Prostate gland (tissue), 2 donors: ENCODE measurements around the gene AP1S1.

ENCODE experiments used
- CTCF ChIP-seq, 4 experiments: fragments of 200-600 bp in 2 of 4; fragments of 450-650 bp in 2 of 4; sonication (generic) in 2 of 4; IDR thresholded peaks; 1 replicate in 3 of 4; 2 replicates in 1 of 4; pipeline ENCODE4 v1.5.1; 2016 to 2019; ENCODE audit warnings: antibody characterized with exemption in 4 of 4, mild to moderate bottlenecking in 2 of 4, moderate library complexity in 2 of 4
- POLR2A ChIP-seq: fragments of 450-650 bp; IDR thresholded peaks from one replicate; pipeline ENCODE4 v1.6.1; 2016; ENCODE audit warnings: antibody characterized with exemption, mild to moderate bottlenecking

GRCh38 chr7:101169110-101169837 is 15.0 kb downstream of the AP1S1 start:
- TF ChIP-seq POLR2A = no peak
- no peak for TF ChIP-seq CTCF (IDR thresholded peaks at IDR 0.05)
